B cell (primary cell): ENCODE measurements around the gene ZNF319. TPM values are rescaled to one million over a fixed set of nuclear protein-coding genes. Genes with fewer than 3 reads are reported as not detected.

Experiments used
- ATAC-seq: fragments of 200-7000 bp; cut with Tn5 transposase; one replicate; pipeline ENCODE4 v1.10.0; 2021; ENCODE audit warnings: low read depth, mild to moderate bottlenecking, moderate number of reproducible peaks, moderate library complexity
- CTCF ChIA-PET: fragments of 350-600 bp; sonication (Branson Sonifier 250); formaldehyde crosslinking; loops from one replicate; lab custom pipeline; 2021; ENCODE audit warnings: antibody characterized with exemption, inconsistent platforms; lab: Charles Lee
- POLR2A ChIA-PET: fragments of 350-600 bp; sonication (Branson Sonifier 250); formaldehyde crosslinking; loops from one replicate; lab custom pipeline; 2021; ENCODE audit warnings: antibody characterized with exemption; lab: Charles Lee
- DNase-seq: peaks from one replicate; pipeline ENCODE4 v3.0.0; 2013
- H2AFZ ChIP-seq: 2 replicates; pipeline ENCODE4 v1.6.1; 2012; ENCODE audit warnings: mild to moderate bottlenecking, low read depth, low read length; ENCODE audit not compliant: insufficient read depth, poor library complexity, severe bottlenecking
- H3K27ac ChIP-seq, 2 donors: 1 replicate in 1 of 2; 2 replicates in 1 of 2; pipeline ENCODE4 v1.5.1; 2012 to 2013; ENCODE audit warnings: low read length in 2 of 2, mild to moderate bottlenecking in 2 of 2, moderate library complexity in 1 of 2
- H3K27me3 ChIP-seq, 4 experiments: fragments of 200-600 bp in 1 of 4; sonication (generic) in 1 of 4; replicated peaks in 1 of 4; 1 replicate in 2 of 4; 2 replicates in 2 of 4; pipeline versions ENCODE4 v1.6.1 to v1.7.0; 2013 to 2016; ENCODE audit warnings: low read length in 3 of 4, mild to moderate bottlenecking in 2 of 4, mixed read lengths in 1 of 4, moderate library complexity in 1 of 4; ENCODE audit not compliant: insufficient read depth in 4 of 4, control insufficient read depth in 3 of 4; ENCODE audit errors: control extremely low read depth in 1 of 4
- H3K36me3 ChIP-seq, 2 experiments: replicated peaks in 1 of 2; 1 replicate in 1 of 2; 2 replicates in 1 of 2; pipeline versions ENCODE4 v1.6.1 to v1.7.1; 2013; ENCODE audit warnings: low read length in 1 of 2; ENCODE audit not compliant: insufficient read depth in 2 of 2, control insufficient read depth in 1 of 2; ENCODE audit errors: control extremely low read depth in 1 of 2, extremely low read depth in 1 of 2
- H3K4me1 ChIP-seq, 2 donors: fragments of 200-600 bp in 1 of 2; sonication (generic) in 1 of 2; 1 replicate in 1 of 2; 2 replicates in 1 of 2; pipeline versions ENCODE4 v1.5.1 to v1.6.1; 2013 to 2017; ENCODE audit warnings: low read length in 2 of 2; ENCODE audit not compliant: control insufficient read depth in 2 of 2, insufficient read depth in 2 of 2
- H3K4me2 ChIP-seq: replicated peaks from 2 replicates; pipeline ENCODE3; 2012; ENCODE audit warnings: mild to moderate bottlenecking, low read depth, low read length; ENCODE audit not compliant: poor library complexity, severe bottlenecking
- H3K4me3 ChIP-seq, 5 experiments: fragments of 200-600 bp in 1 of 5; sonication (generic) in 1 of 5; 1 replicate in 3 of 5; 2 replicates in 2 of 5; pipeline versions ENCODE4 v1.5.1 to v1.7.0; 2011 to 2016; ENCODE audit warnings: low read length in 4 of 5, mild to moderate bottlenecking in 4 of 5, low read depth in 2 of 5, control low read depth in 1 of 5, moderate library complexity in 1 of 5; ENCODE audit not compliant: insufficient read depth in 1 of 5; ENCODE audit errors: control extremely low read depth in 1 of 5, extremely low read depth in 1 of 5
- H3K79me2 ChIP-seq: fragments of 200-600 bp; sonication (generic); one replicate; pipeline ENCODE4 v1.6.0; 2016; ENCODE audit warnings: low read length; ENCODE audit not compliant: control insufficient read depth, insufficient read depth
- H3K9ac ChIP-seq: fragments of 200-600 bp; sonication (generic); 2 replicates; pipeline ENCODE4 v1.6.1; 2017; ENCODE audit warnings: mild to moderate bottlenecking, low read length, moderate library complexity
- H3K9me3 ChIP-seq, 3 donors: one replicate each; pipeline versions ENCODE4 v1.6.1 to v1.7.1; 2013; ENCODE audit warnings: low read length in 2 of 3; ENCODE audit not compliant: control insufficient read depth in 2 of 3, insufficient read depth in 1 of 3; ENCODE audit errors: control extremely low read depth in 1 of 3
- H4K20me1 ChIP-seq: 2 replicates; pipeline ENCODE4 v1.6.0; 2012; ENCODE audit warnings: mild to moderate bottlenecking, low read length; ENCODE audit not compliant: insufficient read depth, control insufficient read depth, poor library complexity, severe bottlenecking
- H3K27ac Mint-ChIP-seq: one replicate; pipeline ENCODE4 v1.8.0; 2021; ENCODE audit warnings: mixed read lengths
- H3K27me3 Mint-ChIP-seq: one replicate; pipeline ENCODE4 v1.8.0; 2021; ENCODE audit warnings: mixed read lengths
- H3K4me1 Mint-ChIP-seq: one replicate; pipeline ENCODE4 v1.8.0; 2021; ENCODE audit warnings: mixed read lengths
- H3K4me3 Mint-ChIP-seq: one replicate; pipeline ENCODE4 v1.8.0; 2021; ENCODE audit warnings: mixed read lengths
- H3K9me3 Mint-ChIP-seq: one replicate; pipeline ENCODE4 v1.8.0; 2022; ENCODE audit warnings: mixed read lengths; ENCODE audit not compliant: insufficient read depth
- CTCF ChIP-seq: fragments of 200-600 bp; IDR thresholded peaks from one replicate; pipeline ENCODE4 v1.8.0; 2022; ENCODE audit warnings: antibody characterized with exemption, mild to moderate bottlenecking
- EZH2 ChIP-seq: IDR thresholded peaks from 2 replicates; pipeline ENCODE4 v1.6.1; 2012; ENCODE audit warnings: borderline replicate concordance, low read depth, mild to moderate bottlenecking, moderate library complexity, low read length; ENCODE audit not compliant: insufficient read depth, poor library complexity, severe bottlenecking
- WGBS: methylation state at CpG from one replicate; pipeline ENCODE4 v1.1.5; 2013; ENCODE audit warnings: missing lambda C conversion rate; ENCODE audit not compliant: insufficient coverage; 5-methylcytosine and 5-hydroxymethylcytosine counted together
- intact Hi-C: fragments of 100-400 bp; cut with micrococcal nuclease; formaldehyde crosslinking; loops from one replicate; pipeline ENCODE4 v1.10.0; 2022
- polyA plus RNA-seq: library from polyadenylated mRNA; depleted of rRNA; stranded (reverse); fragments of >200 nt; gene quantifications from 2 replicates; pipeline ENCODE4 v1.2.3, GENCODE V29; 2012
- total RNA-seq, 2 donors: library from RNA; stranded (reverse); fragments of 120-200 nt in 1 of 2; gene quantifications; 1 replicate in 1 of 2; 2 replicates in 1 of 2; pipeline versions ENCODE4 v1.2.3 to v1.2.4, GENCODE V29; 2013 to 2022

ZNF319 gene
- total and polyA plus RNA-seq, 2 donors (not counting 1 experiment from before 2014, with no cell fraction given), result 12.4 to 15.1 TPM

- no peak overlapping the region for H3K27ac Mint-ChIP-seq
- no peak overlapping the region for H3K4me3 ChIP-seq
- no peak for ATAC-seq
- no peak overlapping the region for H3K4me3 Mint-ChIP-seq
- no peaks in the 10 kb centered on the region for H4K20me1 ChIP-seq
- no peak overlapping the region for H3K27ac ChIP-seq
- whole genome bisulfite sequencing, result 87% methylated on average over 12 of the region's 14 CpGs
- intact Hi-C loops, result no loop called here
- H3K79me2 ChIP-seq, result no peaks in the 10 kb centered on the region
- peaks cover 11% of the 10 kb centered on the region for H3K27me3 Mint-ChIP-seq
- no peaks in the 10 kb centered on the region for H3K36me3 ChIP-seq
- no peaks in the 10 kb centered on the region for H3K4me1 Mint-ChIP-seq
- ChIA-PET POLR2A (no interaction called here), CTCF (no interaction called here)
- peaks cover 0 to 5% (median 0%) of the 10 kb centered on the region in 3 donors for H3K9me3 ChIP-seq
- H3K9ac ChIP-seq, result no peak overlapping the region
- TF ChIP-seq EZH2 (no peak), CTCF (no peak)
- DNase-seq, result no peak
- peaks cover 3% of the 10 kb centered on the region for H3K9me3 Mint-ChIP-seq
- H3K4me2 ChIP-seq, result no peak overlapping the region
- H3K4me1 ChIP-seq, result no peaks in the 10 kb centered on the region
- no peak overlapping the region for H2AFZ ChIP-seq
- H3K27me3 ChIP-seq, result no peaks in the 10 kb centered on the region
Observed at GRCh38 chr16:58034128-58034685, 33.7 kb upstream of the ZNF319 start.

- H3K9me3 Mint-ChIP-seq, result peaks cover 2% of the 10 kb centered on the region
- peaks cover 2% of the 10 kb centered on the region for H3K4me1 Mint-ChIP-seq
- Histone ChIP-seq H3K27ac (no peak overlapping the region), H3K4me1 (no peaks in the 10 kb centered on the region), H3K9me3 (peaks cover 0 to 5% (median 0%) of the 10 kb centered on the region in 3 donors), H3K36me3 (no peaks in the 10 kb centered on the region), H3K9ac (no peak overlapping the region), H3K27me3 (peaks cover 0 to 13% (median 1%) of the 10 kb centered on the region in 4 experiments), H3K4me2 (no peak overlapping the region), H4K20me1 (no peaks in the 10 kb centered on the region), H2AFZ (no peak overlapping the region), H3K79me2 (no peaks in the 10 kb centered on the region), H3K4me3 (no peak overlapping the region)
- H3K27ac Mint-ChIP-seq, result no peak overlapping the region
- no peak for ATAC-seq
- ChIA-PET CTCF (interaction anchor here (0.6 kb wide), 1 partner anchor 455 kb away, joined by 3 read pairs; no protein-coding TSS in a partner anchor), POLR2A (no interaction called here)
- DNase-seq, result no peak
- WGBS, result 93% methylated on average over 7 of the region's 15 CpGs
- TF ChIP-seq EZH2 (no peak), CTCF (no peak)
- H3K4me3 Mint-ChIP-seq, result no peak overlapping the region
- intact Hi-C loops, result no loop called here
- H3K27me3 Mint-ChIP-seq, result peaks cover 25% of the 10 kb centered on the region
Observed at GRCh38 chr16:58032710-58033293, 32.3 kb upstream of the ZNF319 start.
